ENCODE data around the gene TM4SF20. TPM values are rescaled to one million over a fixed set of nuclear protein-coding genes. Genes with fewer than 3 reads are reported as not detected.

The TM4SF20 gene
- total RNA-seq, 1 donor from 2014 or later = not detected

- Histone ChIP-seq H3K4me3 (ENCODE audit: low read depth, low read length) (no peak overlapping the region), H3K36me3 (ENCODE audit: control insufficient read depth, insufficient read depth, low read length) (no peaks in the 10 kb centered on the region), H3K27me3 (ENCODE audit: control insufficient read depth, insufficient read depth, low read length) (no peaks in the 10 kb centered on the region)
- TF ChIP-seq CTCF (IDR thresholded peaks at IDR 0.05; ENCODE audit: insufficient read depth, low read length, poor library complexity, severe bottlenecking) = no peak
- no peak for DNase-seq (ENCODE audit: low read depth)
Measured at GRCh38 chr2:227377467-227378351, 1.4 kb downstream of the TM4SF20 start.

GRCh38 chr2:227376656-227377396 lies 2.3 kb downstream of the TM4SF20 start:
- Histone ChIP-seq H3K4me3 (ENCODE audit: low read depth, low read length) (no peak overlapping the region), H3K36me3 (ENCODE audit: control insufficient read depth, insufficient read depth, low read length) (no peaks in the 10 kb centered on the region), H3K27me3 (ENCODE audit: control insufficient read depth, insufficient read depth, low read length) (no peaks in the 10 kb centered on the region)
- no peak for TF ChIP-seq CTCF (IDR thresholded peaks at IDR 0.05; ENCODE audit: insufficient read depth, low read length, poor library complexity, severe bottlenecking)
- no peak for DNase-seq (ENCODE audit: low read depth)

DNA sequence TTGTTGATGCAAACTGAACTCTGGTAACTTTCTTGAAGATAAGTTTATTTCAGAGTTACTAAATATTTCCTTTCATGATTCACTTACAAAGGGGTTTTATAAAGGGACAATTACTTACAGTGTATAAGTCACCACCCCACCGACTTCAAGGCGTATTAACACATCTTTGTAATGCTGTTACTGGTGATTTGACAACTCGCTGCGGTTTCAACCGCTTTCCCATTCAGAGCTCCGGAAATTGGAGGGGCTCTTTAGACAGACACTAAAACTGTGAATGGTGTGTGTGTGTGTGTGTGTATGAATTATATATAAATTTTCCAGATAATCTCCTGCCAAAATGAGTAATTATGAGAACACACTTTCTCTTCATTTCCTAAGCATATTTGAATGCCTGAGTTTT lies 4.9 kb downstream of the TM4SF20 start:
- Histone ChIP-seq H3K27me3 (ENCODE audit: control insufficient read depth, insufficient read depth, low read length) (no peaks in the 10 kb centered on the region), H3K36me3 (ENCODE audit: control insufficient read depth, insufficient read depth, low read length) (no peaks in the 10 kb centered on the region), H3K4me3 (ENCODE audit: low read depth, low read length) (no peak overlapping the region)
- no peak for DNase-seq (ENCODE audit: low read depth)
- TF ChIP-seq CTCF (IDR thresholded peaks at IDR 0.05; ENCODE audit: insufficient read depth, low read length, poor library complexity, severe bottlenecking) = no peak

- TF ChIP-seq CTCF (IDR thresholded peaks at IDR 0.05; ENCODE audit: insufficient read depth, low read length, poor library complexity, severe bottlenecking) = no peak
- Histone ChIP-seq H3K4me3 (ENCODE audit: low read depth, low read length) (no peak overlapping the region), H3K36me3 (ENCODE audit: control insufficient read depth, insufficient read depth, low read length) (no peaks in the 10 kb centered on the region), H3K27me3 (ENCODE audit: control insufficient read depth, insufficient read depth, low read length) (no peaks in the 10 kb centered on the region)
- DNase-seq (ENCODE audit: low read depth) = no peak
Measured at GRCh38 chr2:227373389-227373788, 5.7 kb downstream of the TM4SF20 start.

GRCh38 chr2:227370791-227371312 lies 8.3 kb downstream of the TM4SF20 start:
- no peak for TF ChIP-seq CTCF (IDR thresholded peaks at IDR 0.05; ENCODE audit: insufficient read depth, low read length, poor library complexity, severe bottlenecking)
- H3K4me3 ChIP-seq (ENCODE audit: low read depth, low read length) = no peak overlapping the region

More at GRCh38 chr2:227370791-227371312, 8.3 kb downstream of the TM4SF20 start:
- Histone ChIP-seq H3K27me3 (ENCODE audit: control insufficient read depth, insufficient read depth, low read length) (no peaks in the 10 kb centered on the region), H3K36me3 (ENCODE audit: control insufficient read depth, insufficient read depth, low read length) (no peaks in the 10 kb centered on the region)
- no peak for DNase-seq (ENCODE audit: low read depth)
